Measurements from ENCODE around the gene RAD54L2.
"Not testable (repeated sequence)": the region's sequence is repeated elsewhere in the genome, so short reads cannot be mapped to it uniquely, and the experiment has no call there.

The RAD54L2 gene

GRCh38 chr3:51544011-51544775 is 5.7 kb downstream of the RAD54L2 start:
- no peak for DNase-seq

- DNase-seq = no peak
Measured at GRCh38 chr3:51547274-51547673, 8.8 kb downstream of the RAD54L2 start.

DNA sequence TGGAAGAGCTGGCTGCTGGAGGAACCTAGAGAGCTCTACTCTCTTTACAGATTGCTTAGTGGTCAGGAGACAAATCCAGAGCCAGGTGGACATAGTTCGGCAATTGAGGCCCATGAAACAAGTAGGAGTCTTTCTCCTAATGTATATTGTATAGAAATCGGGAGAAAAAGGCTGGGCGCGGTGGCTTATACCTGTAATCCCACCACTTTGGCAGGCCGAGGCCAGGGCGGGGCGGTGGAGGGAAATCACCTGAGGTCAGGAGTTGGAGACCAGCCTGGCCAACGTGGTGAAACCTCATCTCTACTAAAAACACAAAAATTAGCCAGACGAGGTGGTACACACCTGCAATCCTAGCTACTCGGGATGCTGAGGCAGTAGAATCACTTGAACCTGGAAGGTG is 10.8 kb downstream of the RAD54L2 start:
- no peak for DNase-seq

- DNase-seq = no peak
Measured at GRCh38 chr3:51550080-51550819, 11.7 kb downstream of the RAD54L2 start.

DNA sequence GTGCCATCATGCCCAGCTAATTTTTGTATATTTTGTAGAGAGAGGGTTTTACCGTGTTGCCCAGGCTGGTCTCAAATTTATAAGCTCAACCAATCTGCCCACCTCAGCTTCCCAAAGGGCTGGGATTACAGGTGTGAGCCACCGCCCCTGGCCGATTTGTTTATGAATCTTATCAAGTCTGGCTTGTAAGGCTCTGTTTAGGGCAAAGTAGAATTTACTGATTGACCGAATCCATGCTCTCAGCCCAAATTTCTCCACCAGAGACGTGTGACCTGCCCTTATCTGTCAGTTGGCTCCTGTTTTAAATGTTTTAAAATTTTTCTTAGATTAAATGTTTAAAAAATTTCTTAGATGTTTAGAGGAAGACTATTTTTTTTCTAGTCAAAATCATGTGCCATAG is 19.5 kb downstream of the RAD54L2 start:
- DNase-seq = no peak

DNA sequence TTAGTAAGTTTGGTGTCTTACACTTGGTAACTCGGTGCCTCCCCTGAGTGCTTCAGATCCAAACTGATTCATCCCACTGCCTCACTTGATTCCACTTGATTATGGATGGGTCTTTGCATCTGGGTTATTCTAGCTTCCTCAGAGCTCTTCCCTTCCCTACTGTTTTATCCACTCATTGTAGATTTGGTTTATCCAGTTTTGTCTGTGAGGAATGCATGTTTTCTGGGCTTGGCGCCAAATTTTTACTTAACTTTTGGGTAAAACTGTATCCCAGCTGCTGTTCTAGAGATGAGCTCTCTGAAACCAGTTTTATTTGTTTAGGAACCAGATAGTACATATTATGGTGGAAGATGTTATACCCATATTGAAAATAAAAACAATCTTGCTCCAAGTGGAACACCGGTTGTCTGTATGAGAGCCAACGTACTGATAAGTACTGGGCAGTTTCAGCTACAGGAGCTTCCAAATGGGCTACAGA is 20.9 kb downstream of the RAD54L2 start:
- no peak for DNase-seq

- no peak for DNase-seq
Measured at GRCh38 chr3:51559961-51560360, 21.4 kb downstream of the RAD54L2 start.

DNA sequence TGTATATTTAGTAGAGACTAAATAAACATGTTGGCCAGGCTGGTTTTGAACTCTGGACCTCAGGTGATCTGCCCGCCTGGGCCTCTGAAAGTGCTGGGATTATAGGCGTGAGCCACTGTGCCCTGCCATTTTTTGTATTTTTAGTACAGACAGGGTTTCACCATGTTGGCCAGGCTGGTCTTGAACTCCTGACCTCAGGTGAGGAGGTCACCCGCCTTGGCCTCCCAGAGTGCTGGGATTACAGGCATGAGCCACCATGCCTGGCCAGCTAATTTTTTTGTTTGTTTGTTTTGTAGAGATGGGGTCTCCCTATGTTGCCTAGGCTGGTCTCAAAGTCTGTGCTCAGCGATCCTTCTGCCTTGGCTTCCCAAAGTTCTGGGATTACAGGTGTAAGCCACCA is 23.9 kb downstream of the RAD54L2 start:
- not testable (repeated sequence) for DNase-seq

DNA sequence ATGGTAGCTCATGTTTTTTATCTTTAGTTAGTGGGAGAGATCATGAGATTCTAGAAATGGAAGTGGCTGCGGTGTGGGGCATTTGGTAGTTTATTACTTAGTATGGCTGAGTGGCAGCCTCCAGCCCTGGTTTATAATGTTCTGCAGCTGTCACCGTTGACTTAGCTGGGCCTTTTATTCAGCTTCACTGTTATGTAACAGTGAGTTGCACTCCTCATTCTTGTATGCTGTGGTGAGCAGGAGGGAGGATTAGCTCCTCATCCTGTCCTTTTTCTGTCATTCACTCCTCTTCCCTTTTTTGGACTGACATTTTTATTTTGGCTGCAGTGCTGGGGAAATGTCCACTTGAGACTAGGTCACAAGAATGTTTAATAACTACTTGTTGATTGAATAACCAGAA is 29.5 kb downstream of the RAD54L2 start:
- DNase-seq = no peak

GRCh38 chr3:51568996-51569395 is 30.5 kb downstream of the RAD54L2 start:
- no peak for DNase-seq

GRCh38 chr3:51578238-51578637 is 39.7 kb downstream of the RAD54L2 start:
- no peak for DNase-seq

DNA sequence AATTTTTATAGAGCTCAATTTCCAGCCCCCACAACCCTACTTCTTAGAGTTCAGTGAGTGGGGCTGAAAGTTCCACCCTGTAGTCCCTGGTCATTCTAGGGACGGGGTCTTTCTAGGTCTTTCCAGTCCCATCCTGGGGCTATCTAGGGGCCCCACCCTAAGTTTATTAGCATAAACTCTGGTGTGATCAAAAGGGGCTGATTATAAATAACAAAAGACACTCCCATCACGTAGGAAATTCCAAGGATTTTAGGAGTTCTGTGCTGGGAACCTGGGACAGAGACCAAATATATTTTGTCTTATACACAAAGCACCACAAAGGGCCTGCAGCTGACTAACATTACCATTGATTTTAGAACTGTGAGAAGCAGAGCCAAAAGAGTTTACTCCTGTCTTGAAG is 41.9 kb downstream of the RAD54L2 start:
- DNase-seq = no peak

DNA sequence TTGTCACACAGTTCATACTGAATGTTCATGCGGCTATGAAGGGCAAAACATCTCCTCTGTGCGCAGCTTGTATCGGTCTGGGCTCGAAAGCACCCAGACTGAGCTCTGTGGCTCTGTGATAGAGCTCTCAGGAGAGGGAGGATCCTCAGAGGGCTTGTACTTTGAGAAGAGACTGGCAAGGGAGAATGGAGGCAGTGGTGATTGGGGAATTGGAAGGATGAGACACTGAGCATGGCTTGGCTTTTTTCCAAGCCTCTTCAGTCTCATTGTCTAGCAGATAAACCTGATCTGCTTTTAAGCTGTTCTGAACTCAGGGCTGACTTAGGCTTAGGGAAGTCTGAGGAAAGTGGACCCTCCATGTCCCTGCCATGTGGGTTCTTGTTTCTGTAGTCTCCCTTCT is 43.0 kb downstream of the RAD54L2 start:
- DNase-seq = no peak

- DNase-seq = no peak
Measured at GRCh38 chr3:51585197-51585596, 46.7 kb downstream of the RAD54L2 start.

DNA sequence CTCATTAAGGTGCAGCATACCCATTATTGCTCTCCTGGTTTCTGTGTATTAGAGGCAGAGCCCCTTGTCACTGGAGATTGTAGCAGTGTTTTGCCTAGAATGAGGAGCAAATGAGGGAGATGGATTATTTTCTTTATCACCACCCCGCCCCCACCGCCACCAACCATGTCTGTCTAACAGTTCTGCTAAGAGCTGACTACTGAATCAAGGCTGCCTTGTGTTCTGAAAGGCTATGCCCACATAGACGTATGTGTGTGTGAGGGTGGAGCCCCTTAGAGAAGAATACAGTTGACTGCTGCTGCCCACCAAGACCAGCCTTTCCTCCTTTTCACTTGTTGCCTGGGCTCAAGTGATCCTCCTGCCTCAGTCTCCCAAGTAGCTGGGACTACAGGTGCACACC is 47.4 kb downstream of the RAD54L2 start:
- DNase-seq = no peak

Measured in NK-92 treated with Interleukin-12 subunit alpha and Interleukin-12 subunit beta, amount 100 ng/mL, for 24 hours (cell line).